HG03045 (cell line): ENCODE measurements around the gene ADCY1.

Source experiments
- ATAC-seq: cut with Tn5 transposase; IDR thresholded peaks from one replicate; pipeline ENCODE4 v1.9.1; 2021; ENCODE audit warnings: mild to moderate bottlenecking, moderate library complexity; ENCODE audit not compliant: unreplicated experiment

The ADCY1 gene

GRCh38 chr7:45689011-45689796, 115.0 kb downstream of the ADCY1 start:
- ATAC-seq = no peak

- no peak for ATAC-seq
Observed at GRCh38 chr7:45689797-45690761, 115.9 kb downstream of the ADCY1 start.

- no peak for ATAC-seq
Observed at GRCh38 chr7:45690762-45691150, 116.6 kb downstream of the ADCY1 start.

- ATAC-seq = no peak
Observed at GRCh38 chr7:45691155-45691656, 117.0 kb downstream of the ADCY1 start.

- no peak for ATAC-seq
Observed at GRCh38 chr7:45692031-45692430, 117.9 kb downstream of the ADCY1 start.

- no peak for ATAC-seq
Observed at GRCh38 chr7:45695249-45695995, 121.3 kb downstream of the ADCY1 start.

GRCh38 chr7:45696476-45696875, 122.3 kb downstream of the ADCY1 start:
- no peak for ATAC-seq

GRCh38 chr7:45697576-45698136, 123.5 kb downstream of the ADCY1 start:
- ATAC-seq = no peak

GRCh38 chr7:45698303-45699014, 124.3 kb downstream of the ADCY1 start:
- no peak for ATAC-seq

GRCh38 chr7:45699015-45699309, 124.8 kb downstream of the ADCY1 start:
- no peak for ATAC-seq

GRCh38 chr7:45699726-45700390, 125.7 kb downstream of the ADCY1 start:
- no peak for ATAC-seq

- ATAC-seq = no peak
Observed at GRCh38 chr7:45700556-45700955, 126.4 kb downstream of the ADCY1 start.

GRCh38 chr7:45701701-45702510, 127.7 kb downstream of the ADCY1 start:
- no peak for ATAC-seq

GRCh38 chr7:45702751-45703150, 128.6 kb downstream of the ADCY1 start:
- ATAC-seq = no peak

- ATAC-seq = no peak
Observed at GRCh38 chr7:45703373-45703821, 129.2 kb downstream of the ADCY1 start.

- ATAC-seq = no peak
Observed at GRCh38 chr7:45703911-45704682, 129.9 kb downstream of the ADCY1 start.

GRCh38 chr7:45704683-45705016, 130.5 kb downstream of the ADCY1 start:
- no peak for ATAC-seq
